Measurements from ENCODE around the gene TMEM175.

- TF ChIP-seq CTCF (IDR thresholded peaks at IDR 0.05) (no peak), EZH2 (IDR thresholded peaks at IDR 0.05; ENCODE audit: borderline replicate concordance, insufficient read depth, low read depth, low read length, poor library complexity, severe bottlenecking) (no peak)
Measured at GRCh38 chr4:990746-991367, 58.6 kb downstream of the TMEM175 start.
